GM19193 (cell line): ENCODE data around the gene MAFF.
A peak's percentile ranks its signal among the peaks of the same experiment; 100 is the strongest.

Experiments
- POLR2A ChIP-seq: IDR thresholded peaks from 4 replicates; pipeline ENCODE4 v1.6.1; 2011; ENCODE audit not compliant: insufficient read depth, insufficient read length; ENCODE audit errors: extremely low read depth

Gene MAFF

GRCh38 chr22:38174626-38175025 lies 27.2 kb upstream of the MAFF start:
- TF ChIP-seq POLR2A, result no peak

DNA sequence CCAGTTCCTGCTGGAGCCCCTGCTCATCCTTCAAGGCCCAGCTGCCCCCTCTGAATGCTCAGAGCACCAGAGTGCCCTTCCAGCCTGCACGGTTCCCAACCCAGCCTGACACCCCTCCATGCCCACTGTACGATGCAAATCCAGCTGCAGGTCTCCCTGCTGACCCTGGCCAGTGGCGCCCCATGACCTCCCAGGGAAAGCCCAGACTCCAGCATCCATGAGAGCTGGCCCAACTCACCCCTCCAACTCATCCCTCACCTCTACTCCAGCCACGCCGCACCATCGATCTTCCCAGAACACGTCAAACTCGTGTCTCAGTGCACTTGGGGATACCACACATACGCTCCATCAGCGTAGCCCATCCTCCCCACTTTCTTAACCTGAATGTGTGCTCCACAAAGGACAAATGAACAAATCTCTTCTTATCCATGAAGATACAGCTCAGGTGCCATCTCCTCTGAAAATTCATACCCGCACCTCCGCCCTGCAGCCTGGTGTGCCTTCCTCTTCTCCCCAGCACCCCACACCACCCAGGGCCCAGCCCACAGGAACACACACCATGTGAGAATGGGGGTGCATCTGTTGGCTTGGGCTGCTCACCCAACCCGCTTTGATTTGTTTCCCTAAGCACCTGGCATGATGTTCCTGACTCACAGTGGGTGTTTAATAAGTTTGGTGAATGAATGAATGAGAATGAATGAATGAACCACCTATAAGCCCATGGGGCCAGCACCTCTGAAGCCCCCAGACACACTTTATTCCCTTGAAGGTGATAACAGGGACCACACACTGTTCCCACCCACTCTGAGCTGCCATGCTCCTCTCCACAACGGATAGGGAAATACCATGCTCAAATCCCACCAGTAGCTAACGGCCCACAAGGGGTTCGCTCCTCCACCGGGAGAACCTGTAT lies 26.3 kb upstream of the MAFF start:
- no peak for TF ChIP-seq POLR2A

DNA sequence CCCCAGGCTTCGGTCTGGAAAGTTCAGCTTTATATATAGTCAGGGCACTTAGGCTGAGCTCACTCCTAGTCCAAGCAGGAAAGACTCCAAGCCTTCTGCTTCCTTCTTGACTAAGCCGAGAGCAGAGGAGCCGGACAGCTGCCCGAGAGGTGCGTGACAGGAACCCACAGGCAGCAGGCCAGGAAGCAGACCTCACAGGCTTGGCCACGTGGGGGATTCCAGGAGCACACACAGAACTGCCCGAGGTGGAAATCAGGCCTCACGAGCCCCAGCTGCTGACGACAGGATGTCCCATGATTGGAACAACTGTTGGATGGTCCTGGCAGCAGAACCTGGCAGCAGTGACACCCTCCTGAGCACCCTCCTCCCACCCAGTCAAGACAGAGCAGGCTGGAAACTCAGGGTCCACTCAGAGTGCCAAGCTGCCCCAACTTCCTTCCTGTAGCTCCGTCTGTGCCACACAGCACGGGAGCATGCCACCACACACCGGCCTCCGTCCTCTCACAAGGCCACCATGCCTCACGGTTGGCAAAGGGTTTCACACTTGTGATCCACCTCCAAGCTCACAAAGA lies 25.5 kb upstream of the MAFF start:
- no peak for TF ChIP-seq POLR2A

GRCh38 chr22:38177044-38177443 lies 24.8 kb upstream of the MAFF start:
- no peak for TF ChIP-seq POLR2A

GRCh38 chr22:38177926-38178604 lies 23.7 kb upstream of the MAFF start:
- no peak for TF ChIP-seq POLR2A

GRCh38 chr22:38180841-38181452 lies 20.8 kb upstream of the MAFF start:
- TF ChIP-seq POLR2A, result peak; percentile 42

- peak; percentile 41 for TF ChIP-seq POLR2A
These were observed 20.2 kb upstream of the MAFF start, which contains the start of gene PLA2G6 for GRCh38 chr22:38181453-38182200. Gene PLA2G6 (minus strand): TSS chr22:38181830. CDS start chr22:38169426, 12,404 bp downstream.

GRCh38 chr22:38184788-38185187 lies 17.0 kb upstream of the MAFF start:
- no peak for TF ChIP-seq POLR2A

DNA sequence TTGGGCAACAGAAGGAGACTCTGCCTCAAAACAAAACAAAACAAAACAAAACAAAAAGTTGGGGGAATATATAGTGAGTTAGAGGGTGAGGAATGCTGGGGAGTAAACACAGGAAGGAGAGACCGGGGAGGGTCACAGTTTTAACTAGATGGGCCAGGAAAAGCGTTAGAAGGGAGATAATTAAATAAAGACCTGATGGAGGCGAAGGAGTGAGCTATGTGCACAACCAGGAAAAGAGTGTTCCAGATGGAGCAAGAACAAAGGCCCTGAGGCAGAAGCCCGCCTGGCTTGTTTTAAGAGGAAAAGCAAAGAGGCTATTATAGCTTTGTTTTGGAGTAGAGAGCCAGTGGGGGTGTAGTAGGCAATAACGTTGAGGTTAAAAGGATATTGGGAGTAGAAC lies 15.4 kb upstream of the MAFF start:
- no peak for TF ChIP-seq POLR2A

DNA sequence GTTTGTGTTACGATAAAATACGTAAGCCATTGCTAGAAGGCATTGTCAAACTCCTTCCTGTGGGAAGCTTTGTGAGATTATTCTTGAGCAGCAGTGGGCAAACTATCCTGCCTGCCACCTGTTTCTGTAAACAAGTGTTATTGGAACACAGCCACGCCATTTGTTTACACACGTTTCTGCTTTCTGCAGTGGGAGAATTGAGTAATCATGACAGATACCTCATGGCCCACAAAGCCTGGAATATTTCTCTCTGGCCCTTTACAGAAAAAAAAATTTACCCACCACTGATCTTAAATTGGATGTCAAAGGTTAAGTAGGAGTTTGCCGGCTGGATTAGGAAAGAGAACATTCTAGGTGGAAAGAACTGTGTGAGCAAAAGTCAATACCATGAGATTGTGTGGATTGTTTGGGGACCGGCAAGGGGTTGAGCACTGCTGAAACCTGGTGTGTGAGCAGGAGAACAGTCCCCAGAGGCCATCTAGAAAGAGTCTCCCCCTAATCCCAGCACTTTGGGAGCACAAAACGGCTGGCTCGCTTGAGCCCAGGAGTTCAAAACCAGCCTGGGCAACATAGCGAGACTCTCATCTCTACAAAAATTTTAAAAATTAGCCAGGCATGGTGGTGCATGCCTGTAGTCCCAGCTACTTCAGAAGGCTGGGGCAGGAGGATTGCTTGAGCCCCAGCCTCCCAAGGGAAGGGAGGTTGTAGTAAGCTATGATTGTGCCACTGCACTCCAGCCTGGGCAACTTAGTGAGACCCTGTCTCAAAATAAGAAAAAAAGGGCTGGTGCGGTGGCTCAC lies 14.2 kb upstream of the MAFF start:
- no peak for TF ChIP-seq POLR2A

- no peak for TF ChIP-seq POLR2A
These were observed 12.7 kb upstream of the MAFF start for GRCh38 chr22:38189104-38189503.

GRCh38 chr22:38190581-38190980 lies 11.2 kb upstream of the MAFF start:
- no peak for TF ChIP-seq POLR2A

- TF ChIP-seq POLR2A, result no peak
These were observed 10.7 kb upstream of the MAFF start for GRCh38 chr22:38191055-38191454.
